K562 treated with DMSO at 1 percent for 4 hours (cell line): Measurements from ENCODE around the gene DRG1. TPM values are rescaled to one million over a fixed set of nuclear protein-coding genes. Genes with fewer than 3 reads are reported as not detected.

Experiments used
- total RNA-seq: library from RNA; unstranded; fragments of 300-600 nt; gene quantifications from 2 replicates; pipeline ENCODE4 v1.2.3, GENCODE V29; 2022; ENCODE audit not compliant: insufficient read depth

Gene DRG1
- total RNA-seq, result 49.0 and 49.3 TPM in 2 replicates

GRCh38 chr22:31399211-31400022 is at the start of gene DRG1:
DRG1 (plus strand) TSS chr22:31399604; CDS start chr22:31399684, 80 bp downstream.

Other genes starting within 250 kb of the DRG1 start
- gene RNF185, start 239.4 kb upstream of the DRG1 start, total RNA-seq, result 17.8 and 18.3 TPM in 2 replicates
- 7.5 and 7.7 TPM in 2 replicates for gene LIMK2, start 187.3 kb upstream of the DRG1 start, total RNA-seq
- 1.3 and 2.2 TPM in 2 replicates for gene PIK3IP1, start 107.1 kb upstream of the DRG1 start, total RNA-seq
- gene PATZ1, start 53.3 kb upstream of the DRG1 start, total RNA-seq, result 3.9 and 4.0 TPM in 2 replicates
- gene EIF4ENIF1, start 90.2 kb downstream of the DRG1 start, total RNA-seq, result 10.0 and 10.6 TPM in 2 replicates
- 10.4 and 13.0 TPM in 2 replicates for gene SFI1, start 96.9 kb downstream of the DRG1 start, total RNA-seq